Measurements from ENCODE around the gene USH1G. TPM values are rescaled to one million over a fixed set of nuclear protein-coding genes. Genes with fewer than 3 reads are reported as not detected.
A peak's percentile ranks its signal among the peaks of the same experiment; 100 is the strongest.

USH1G gene
- total and polyA plus RNA-seq, 2 experiments from 2014 or later = 0.65 to 1.6 TPM

- Histone ChIP-seq H3K27ac (peak overlapping the region; percentile 65), H3K36me3 (replicated peaks; ENCODE audit: insufficient read depth, low read depth) (no peaks in the 10 kb centered on the region)
Observed at GRCh38 chr17:74952431-74953133, 29.5 kb upstream of the USH1G start.

GRCh38 chr17:74951680-74952421, 28.8 kb upstream of the USH1G start:
- TF ChIP-seq CTCF (IDR thresholded peaks at IDR 0.05; ENCODE audit: poor library complexity) (no peak), EZH2phosphoT487 (IDR thresholded peaks at IDR 0.05; ENCODE audit: low read depth, severe bottlenecking, unreplicated experiment) (no peak), EZH2 (IDR thresholded peaks at IDR 0.05; ENCODE audit: borderline replicate concordance) (no peak)
- 85% methylated on average over 26 of the region's 32 CpGs for WGBS (ENCODE audit: low lambda C conversion rate, missing lambda C conversion rate)
- no peak overlapping the region for H3K4me2 ChIP-seq
- H3K9me2 ChIP-seq (replicated peaks; ENCODE audit: insufficient read depth) = no peaks in the 10 kb centered on the region
- H4K20me1 ChIP-seq (ENCODE audit: insufficient read depth, poor library complexity, severe bottlenecking) = no peaks in the 10 kb centered on the region
- no peaks in the 10 kb centered on the region for H3K79me2 ChIP-seq
- no peak overlapping the region for H3K4me3 ChIP-seq
- no peak overlapping the region for H3K27ac ChIP-seq
- no peaks in the 10 kb centered on the region for H3K36me3 ChIP-seq (replicated peaks; ENCODE audit: insufficient read depth, low read depth)
- no peaks in the 10 kb centered on the region for H3K27me3 ChIP-seq
- H3K9me3 ChIP-seq (ENCODE audit: low read depth) = no peaks in the 10 kb centered on the region
- H3K4me1 ChIP-seq (ENCODE audit: insufficient read depth) = peaks cover 11% of the 10 kb centered on the region
- no peak for DNase-seq (ENCODE audit: low spot score)
- H2AFZ ChIP-seq = no peak overlapping the region

More at GRCh38 chr17:74952431-74953133, 29.5 kb upstream of the USH1G start:
- DNase-seq (ENCODE audit: low spot score) = no peak
- no peaks in the 10 kb centered on the region for H3K9me2 ChIP-seq (replicated peaks; ENCODE audit: insufficient read depth)
- peaks cover 11% of the 10 kb centered on the region for H3K4me1 ChIP-seq (ENCODE audit: insufficient read depth)
- no peak overlapping the region for H2AFZ ChIP-seq
- H3K4me2 ChIP-seq = no peak overlapping the region
- H4K20me1 ChIP-seq (ENCODE audit: insufficient read depth, poor library complexity, severe bottlenecking) = no peaks in the 10 kb centered on the region
- whole genome bisulfite sequencing (ENCODE audit: low lambda C conversion rate, missing lambda C conversion rate) = 89% methylated on average over 23 of the region's 24 CpGs
- H3K4me3 ChIP-seq = no peak overlapping the region
- H3K79me2 ChIP-seq = no peaks in the 10 kb centered on the region
- H3K27me3 ChIP-seq = no peaks in the 10 kb centered on the region
- no peak for TF ChIP-seq EZH2 (IDR thresholded peaks at IDR 0.05; ENCODE audit: borderline replicate concordance)
- TF ChIP-seq CTCF (IDR thresholded peaks at IDR 0.05; ENCODE audit: poor library complexity) = no peak
- no peak for TF ChIP-seq EZH2phosphoT487 (IDR thresholded peaks at IDR 0.05; ENCODE audit: low read depth, severe bottlenecking, unreplicated experiment)
- H3K9me3 ChIP-seq (ENCODE audit: low read depth) = no peaks in the 10 kb centered on the region

- Histone ChIP-seq H3K27me3 (no peaks in the 10 kb centered on the region), H3K79me2 (no peaks in the 10 kb centered on the region), H3K4me2 (no peak overlapping the region), H3K9me2 (replicated peaks; ENCODE audit: insufficient read depth) (no peaks in the 10 kb centered on the region), H4K20me1 (ENCODE audit: insufficient read depth, poor library complexity, severe bottlenecking) (no peaks in the 10 kb centered on the region), H3K36me3 (replicated peaks; ENCODE audit: insufficient read depth, low read depth) (no peaks in the 10 kb centered on the region), H3K4me1 (ENCODE audit: insufficient read depth) (peaks cover 11% of the 10 kb centered on the region), H3K4me3 (no peak overlapping the region), H3K9me3 (ENCODE audit: low read depth) (no peaks in the 10 kb centered on the region), H2AFZ (no peak overlapping the region), H3K27ac (no peak overlapping the region)
- no peak for TF ChIP-seq EZH2 (IDR thresholded peaks at IDR 0.05; ENCODE audit: borderline replicate concordance)
- TF ChIP-seq CTCF (IDR thresholded peaks at IDR 0.05; ENCODE audit: poor library complexity) = no peak
- no peak for TF ChIP-seq EZH2phosphoT487 (IDR thresholded peaks at IDR 0.05; ENCODE audit: low read depth, severe bottlenecking, unreplicated experiment)
- WGBS (ENCODE audit: low lambda C conversion rate, missing lambda C conversion rate) = 73% methylated on average over 3 of the region's 3 CpGs
- no peak for DNase-seq (ENCODE audit: low spot score)
Observed at GRCh38 chr17:74951065-74951464, 28.0 kb upstream of the USH1G start.

All from hepatocyte (in vitro differentiated cells).